ENCODE results near the gene SPOCD1.
A peak's percentile ranks its signal among the peaks of the same experiment; 100 is the strongest.
"Not testable (repeated sequence)": the region's sequence is repeated elsewhere in the genome, so short reads cannot be mapped to it uniquely, and the experiment has no call there.

Gene SPOCD1

GRCh38 chr1:31822766-31823165 lies 6.9 kb upstream of the SPOCD1 start:
- Histone ChIP-seq H2AFZ (ENCODE audit: insufficient read depth, low read length, poor library complexity) (no peak overlapping the region), H3K4me3 (ENCODE audit: low read depth, low read length) (no peak overlapping the region), H2BK5ac (ENCODE audit: low read depth, low read length, poor library complexity) (no peak overlapping the region), H3K4me2 (ENCODE audit: low read length) (no peak overlapping the region), H3K9ac (ENCODE audit: low read length) (no peak overlapping the region), H4K91ac (ENCODE audit: low read depth, low read length) (no peak overlapping the region), H2AK5ac (ENCODE audit: low read length) (no peak overlapping the region), H3K36me3 (ENCODE audit: control insufficient read depth in 1 of 2, insufficient read depth in 2 of 2, low read length in 2 of 2) (no peaks in the 10 kb centered on the region), H3K27ac (ENCODE audit: low read depth, low read length) (no peak overlapping the region), H4K8ac (ENCODE audit: low read depth, low read length) (no peak overlapping the region), H3K18ac (ENCODE audit: low read length) (no peak overlapping the region), H3K14ac (ENCODE audit: low read length) (no peak overlapping the region), H3K9me3 (ENCODE audit: insufficient read depth, low read depth, low read length) (peaks cover 2% of the 10 kb centered on the region), H3K23ac (ENCODE audit: low read length) (no peak overlapping the region), H3K27me3 (ENCODE audit: insufficient read depth, low read length) (no peaks in the 10 kb centered on the region), H4K12ac (ENCODE audit: low read depth, low read length) (no peak overlapping the region), H3K79me1 (ENCODE audit: low read length) (no peaks in the 10 kb centered on the region), H2BK120ac (ENCODE audit: insufficient read depth, low read length, poor library complexity) (no peak overlapping the region), H2BK12ac (ENCODE audit: low read length) (no peak overlapping the region), H3K79me2 (ENCODE audit: control insufficient read depth, insufficient read depth, low read length, poor library complexity) (no peaks in the 10 kb centered on the region), H3K4ac (ENCODE audit: low read depth, low read length) (no peak overlapping the region), H3K4me1 (ENCODE audit: control insufficient read depth in 1 of 2, insufficient read depth in 2 of 2, low read length in 2 of 2) (no peaks in the 10 kb centered on the region)
- WGBS (ENCODE audit: extremely low coverage, insufficient coverage, insufficient read length), result no CpG with 5 or more reads among the region's 3 CpGs
- peak in 1 of 2 donors; percentile 45 for DNase-seq

- no CpG with 5 or more reads among the region's 7 CpGs for WGBS (ENCODE audit: extremely low coverage, insufficient coverage, insufficient read length)
- not testable (repeated sequence) for H3K36me3 ChIP-seq (ENCODE audit: control insufficient read depth in 1 of 2, insufficient read depth in 2 of 2, low read length in 2 of 2)
These were observed 4.4 kb upstream of the SPOCD1 start for GRCh38 chr1:31820196-31820595.

GRCh38 chr1:31818206-31818605 lies 2.4 kb upstream of the SPOCD1 start:
- no peak for DNase-seq
- peaks cover 10 to 11% of the 10 kb centered on the region in 2 experiments for H3K4me1 ChIP-seq (ENCODE audit: control insufficient read depth in 1 of 2, insufficient read depth in 2 of 2, low read length in 2 of 2)
- H3K14ac ChIP-seq (ENCODE audit: low read length), result no peak overlapping the region
- no peaks in the 10 kb centered on the region for H3K79me2 ChIP-seq (ENCODE audit: control insufficient read depth, insufficient read depth, low read length, poor library complexity)
- WGBS (ENCODE audit: extremely low coverage, insufficient coverage, insufficient read length), result no CpG with 5 or more reads among the region's 1 CpG
- no peak overlapping the region for H3K4me3 ChIP-seq (ENCODE audit: low read depth, low read length)
- H3K4ac ChIP-seq (ENCODE audit: low read depth, low read length), result no peak overlapping the region
- H3K18ac ChIP-seq (ENCODE audit: low read length), result no peak overlapping the region
- no peak overlapping the region for H2AK5ac ChIP-seq (ENCODE audit: low read length)
- H2BK120ac ChIP-seq (ENCODE audit: insufficient read depth, low read length, poor library complexity), result no peak overlapping the region
- H4K12ac ChIP-seq (ENCODE audit: low read depth, low read length), result no peak overlapping the region
- no peak overlapping the region for H3K4me2 ChIP-seq (ENCODE audit: low read length)
- no peaks in the 10 kb centered on the region for H3K79me1 ChIP-seq (ENCODE audit: low read length)
- no peak overlapping the region for H3K9ac ChIP-seq (ENCODE audit: low read length)
- no peak overlapping the region for H2BK5ac ChIP-seq (ENCODE audit: low read depth, low read length, poor library complexity)
- H2AFZ ChIP-seq (ENCODE audit: insufficient read depth, low read length, poor library complexity), result no peak overlapping the region
- no peaks in the 10 kb centered on the region for H3K9me3 ChIP-seq (ENCODE audit: insufficient read depth, low read depth, low read length)
- H3K36me3 ChIP-seq (ENCODE audit: control insufficient read depth in 1 of 2, insufficient read depth in 2 of 2, low read length in 2 of 2), result no peaks in the 10 kb centered on the region
- H3K23ac ChIP-seq (ENCODE audit: low read length), result no peak overlapping the region
- no peak overlapping the region for H2BK12ac ChIP-seq (ENCODE audit: low read length)
- no peaks in the 10 kb centered on the region for H3K27me3 ChIP-seq (ENCODE audit: insufficient read depth, low read length)
- H3K27ac ChIP-seq (ENCODE audit: low read depth, low read length), result no peak overlapping the region
- no peak overlapping the region for H4K91ac ChIP-seq (ENCODE audit: low read depth, low read length)
- no peak overlapping the region for H4K8ac ChIP-seq (ENCODE audit: low read depth, low read length)

More at GRCh38 chr1:31820196-31820595, 4.4 kb upstream of the SPOCD1 start:
- H3K4me2 ChIP-seq (ENCODE audit: low read length); H2AFZ ChIP-seq (ENCODE audit: insufficient read depth, low read length, poor library complexity); H3K27ac ChIP-seq (ENCODE audit: low read depth, low read length); H3K23ac ChIP-seq (ENCODE audit: low read length); H3K4me3 ChIP-seq (ENCODE audit: low read depth, low read length); H3K18ac ChIP-seq (ENCODE audit: low read length); H2BK5ac ChIP-seq (ENCODE audit: low read depth, low read length, poor library complexity); H3K4ac ChIP-seq (ENCODE audit: low read depth, low read length); H2BK12ac ChIP-seq (ENCODE audit: low read length); H4K8ac ChIP-seq (ENCODE audit: low read depth, low read length); H3K79me2 ChIP-seq (ENCODE audit: control insufficient read depth, insufficient read depth, low read length, poor library complexity); H3K9ac ChIP-seq (ENCODE audit: low read length); H2BK120ac ChIP-seq (ENCODE audit: insufficient read depth, low read length, poor library complexity); H3K27me3 ChIP-seq (ENCODE audit: insufficient read depth, low read length); H4K12ac ChIP-seq (ENCODE audit: low read depth, low read length); H3K9me3 ChIP-seq (ENCODE audit: insufficient read depth, low read depth, low read length); H4K91ac ChIP-seq (ENCODE audit: low read depth, low read length); H3K14ac ChIP-seq (ENCODE audit: low read length); H3K4me1 ChIP-seq (ENCODE audit: control insufficient read depth in 1 of 2, insufficient read depth in 2 of 2, low read length in 2 of 2); H2AK5ac ChIP-seq (ENCODE audit: low read length); H3K79me1 ChIP-seq (ENCODE audit: low read length): not testable (repeated sequence)
- DNase-seq, result peak; percentile 48 to 60

- H3K9me3 ChIP-seq (ENCODE audit: insufficient read depth, low read depth, low read length); DNase-seq; H3K4me2 ChIP-seq (ENCODE audit: low read length); H2BK120ac ChIP-seq (ENCODE audit: insufficient read depth, low read length, poor library complexity); H2BK12ac ChIP-seq (ENCODE audit: low read length); H3K4me3 ChIP-seq (ENCODE audit: low read depth, low read length); H3K36me3 ChIP-seq (ENCODE audit: control insufficient read depth in 1 of 2, insufficient read depth in 2 of 2, low read length in 2 of 2); H4K12ac ChIP-seq (ENCODE audit: low read depth, low read length); H3K79me1 ChIP-seq (ENCODE audit: low read length); H2BK5ac ChIP-seq (ENCODE audit: low read depth, low read length, poor library complexity); H4K8ac ChIP-seq (ENCODE audit: low read depth, low read length); H3K9ac ChIP-seq (ENCODE audit: low read length); H3K23ac ChIP-seq (ENCODE audit: low read length); H3K14ac ChIP-seq (ENCODE audit: low read length); H2AFZ ChIP-seq (ENCODE audit: insufficient read depth, low read length, poor library complexity); H2AK5ac ChIP-seq (ENCODE audit: low read length); H3K27me3 ChIP-seq (ENCODE audit: insufficient read depth, low read length); H3K79me2 ChIP-seq (ENCODE audit: control insufficient read depth, insufficient read depth, low read length, poor library complexity); H3K27ac ChIP-seq (ENCODE audit: low read depth, low read length); H3K4ac ChIP-seq (ENCODE audit: low read depth, low read length); H3K18ac ChIP-seq (ENCODE audit: low read length); H4K91ac ChIP-seq (ENCODE audit: low read depth, low read length): not testable (repeated sequence)
- peaks cover 10 to 11% of the 10 kb centered on the region in 2 experiments for H3K4me1 ChIP-seq (ENCODE audit: control insufficient read depth in 1 of 2, insufficient read depth in 2 of 2, low read length in 2 of 2)
- WGBS (ENCODE audit: extremely low coverage, insufficient coverage, insufficient read length), result no CpG with 5 or more reads among the region's 8 CpGs
These were observed 1.1 kb upstream of the SPOCD1 start for GRCh38 chr1:31816947-31817346.

All from trophoblast cell (in vitro differentiated cells and primary cell).